HepG2 (cell line): ENCODE results near the gene TMEM198. TPM values are rescaled to one million over a fixed set of nuclear protein-coding genes. Genes with fewer than 3 reads are reported as not detected.

Experiments
- KDM3A ChIP-seq: IDR thresholded peaks from 2 replicates; pipeline ENCODE4 v1.6.1; 2018; ENCODE audit warnings: low read depth, missing compliant biosample characterization
- MED13 ChIP-seq: sonication (generic); formaldehyde crosslinking; IDR thresholded peaks from 2 replicates; pipeline ENCODE4 v1.5.0; 2020; ENCODE audit warnings: missing genetic modification reagents
- NCOA1 ChIP-seq: sonication (generic); formaldehyde crosslinking; IDR thresholded peaks from 2 replicates; pipeline ENCODE4 v1.9.0; 2021; ENCODE audit warnings: missing genetic modification reagents
- NFYC ChIP-seq: IDR thresholded peaks from 2 replicates; pipeline ENCODE4 v1.6.1; 2016; ENCODE audit warnings: missing genetic modification reagents, missing compliant biosample characterization
- TARDBP ChIP-seq: sonication (generic); formaldehyde crosslinking; IDR thresholded peaks from 2 replicates; pipeline ENCODE4 v1.8.0; 2022; ENCODE audit warnings: mild to moderate bottlenecking, missing genetic modification reagents
- ZIK1 ChIP-seq: sonication (generic); formaldehyde crosslinking; IDR thresholded peaks from 2 replicates; pipeline ENCODE4 v1.5.0; 2020; ENCODE audit warnings: mild to moderate bottlenecking, low read depth, missing genetic modification reagents, borderline replicate concordance
- ZNF670 ChIP-seq: sonication (generic); formaldehyde crosslinking; IDR thresholded peaks from 2 replicates; pipeline ENCODE4 v1.8.0; 2022; ENCODE audit warnings: mild to moderate bottlenecking, missing genetic modification reagents, borderline replicate concordance
- polyA plus RNA-seq, 8 experiments: library from polyadenylated mRNA; depleted of rRNA in 3 of 8; stranded (reverse) in 7 of 8; unstranded in 1 of 8; fragments of >200 nt; fragmentation: Illumina TruSeq in 4 of 8; extraction: Trizol in 4 of 8; gene quantifications; 2 replicates each; pipeline versions ENCODE4 v1.2.1 to v1.2.3, GENCODE V29; 2011 to 2016; ENCODE audit warnings: low read depth in 4 of 8, missing spikeins in 1 of 8, mixed read lengths in 1 of 8; ENCODE audit not compliant: insufficient read depth in 1 of 8
- total RNA-seq, 5 experiments: library from RNA; depleted of rRNA; stranded (reverse); fragments of >200 nt; fragmentation: Illumina TruSeq; extraction: Trizol; gene quantifications; 2 replicates each; pipeline ENCODE4 v1.2.3, GENCODE V29; 2016; ENCODE audit warnings: low read depth in 1 of 5
- TF ChIP-seq, protein P1 (sequence below): sonication (generic); formaldehyde crosslinking; IDR thresholded peaks from 2 replicates; pipeline ENCODE4 v1.5.0; 2020; ENCODE audit warnings: mild to moderate bottlenecking, missing genetic modification reagents, borderline replicate concordance
- TF ChIP-seq, protein P2 (sequence below): sonication (generic); formaldehyde crosslinking; IDR thresholded peaks from 2 replicates; pipeline ENCODE4 v1.5.1; 2020; ENCODE audit warnings: mild to moderate bottlenecking, missing genetic modification reagents, borderline replicate concordance
- TF ChIP-seq, protein P3 (sequence below): sonication (generic); formaldehyde crosslinking; IDR thresholded peaks from 2 replicates; pipeline ENCODE4 v1.5.0; 2020; ENCODE audit warnings: missing genetic modification reagents
- TF ChIP-seq, protein P4 (sequence below): sonication (generic); formaldehyde crosslinking; IDR thresholded peaks from 2 replicates; pipeline ENCODE4 v1.8.1; 2023; ENCODE audit warnings: missing genetic modification reagents, inconsistent platforms, borderline replicate concordance
- TF ChIP-seq, protein P5 (sequence below): sonication (generic); formaldehyde crosslinking; IDR thresholded peaks from 2 replicates; pipeline ENCODE4; 2020; ENCODE audit warnings: missing genetic modification reagents, mild to moderate bottlenecking, borderline replicate concordance
- TF ChIP-seq, protein P6 (sequence below): sonication (generic); formaldehyde crosslinking; IDR thresholded peaks from 2 replicates; pipeline ENCODE4 v1.8.0; 2022; ENCODE audit warnings: missing genetic modification reagents, low read depth, mild to moderate bottlenecking, borderline replicate concordance
- TF ChIP-seq, protein P7 (sequence below): sonication (generic); formaldehyde crosslinking; conservative IDR thresholded peaks from 2 replicates; pipeline ENCODE4 v1.4.0; 2020; ENCODE audit warnings: missing genetic modification reagents

The TMEM198 gene
- total and polyA plus RNA-seq, 2 of the 13 experiments (the other 11 are each of a cell fraction or from before 2014, with no cell fraction given) = 17.3 to 23.5 TPM

DNA sequence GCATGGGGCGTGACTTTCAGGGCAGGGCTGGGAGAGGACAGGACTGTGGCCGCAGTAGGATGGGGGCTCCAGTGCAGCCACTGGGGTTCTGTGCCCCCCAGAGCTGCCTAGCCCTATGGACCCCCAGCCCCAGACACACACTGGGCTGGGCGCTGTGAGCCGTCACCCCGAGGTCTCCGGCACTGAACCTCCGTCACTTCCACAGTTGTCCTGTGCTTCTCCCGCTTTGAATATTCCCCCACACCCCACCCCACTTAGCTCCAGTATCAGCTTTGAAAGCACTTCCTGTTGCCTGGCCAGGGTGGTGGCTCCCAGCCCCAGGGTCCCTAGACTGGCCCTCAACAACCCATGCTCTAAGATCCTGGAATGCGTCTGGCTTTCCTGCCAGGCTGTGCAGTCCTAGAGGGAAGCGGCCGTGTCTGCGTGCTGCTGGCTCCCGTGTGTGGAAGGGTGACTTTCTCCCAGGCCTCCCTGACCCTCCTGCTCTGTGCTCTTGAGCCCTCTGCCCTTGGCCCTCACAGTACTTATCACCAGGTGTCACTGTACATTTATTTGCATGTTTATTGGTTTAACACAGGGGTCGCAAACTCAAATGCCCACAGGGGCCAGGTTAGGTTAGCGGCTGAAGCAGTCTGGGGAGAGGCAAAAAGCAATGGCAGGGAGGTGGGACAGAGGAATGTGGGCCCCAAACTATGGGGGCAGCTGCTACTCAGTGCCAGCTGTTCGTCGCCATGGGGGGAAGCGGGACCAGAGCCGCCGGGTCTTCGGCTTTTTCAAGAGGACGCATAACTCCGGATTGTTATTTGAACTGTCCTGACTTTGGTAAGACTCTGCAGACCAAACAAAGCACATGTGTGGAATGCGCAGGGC lies 17.6 kb downstream of the TMEM198 start (continued):
- TF ChIP-seq, protein P1, sequence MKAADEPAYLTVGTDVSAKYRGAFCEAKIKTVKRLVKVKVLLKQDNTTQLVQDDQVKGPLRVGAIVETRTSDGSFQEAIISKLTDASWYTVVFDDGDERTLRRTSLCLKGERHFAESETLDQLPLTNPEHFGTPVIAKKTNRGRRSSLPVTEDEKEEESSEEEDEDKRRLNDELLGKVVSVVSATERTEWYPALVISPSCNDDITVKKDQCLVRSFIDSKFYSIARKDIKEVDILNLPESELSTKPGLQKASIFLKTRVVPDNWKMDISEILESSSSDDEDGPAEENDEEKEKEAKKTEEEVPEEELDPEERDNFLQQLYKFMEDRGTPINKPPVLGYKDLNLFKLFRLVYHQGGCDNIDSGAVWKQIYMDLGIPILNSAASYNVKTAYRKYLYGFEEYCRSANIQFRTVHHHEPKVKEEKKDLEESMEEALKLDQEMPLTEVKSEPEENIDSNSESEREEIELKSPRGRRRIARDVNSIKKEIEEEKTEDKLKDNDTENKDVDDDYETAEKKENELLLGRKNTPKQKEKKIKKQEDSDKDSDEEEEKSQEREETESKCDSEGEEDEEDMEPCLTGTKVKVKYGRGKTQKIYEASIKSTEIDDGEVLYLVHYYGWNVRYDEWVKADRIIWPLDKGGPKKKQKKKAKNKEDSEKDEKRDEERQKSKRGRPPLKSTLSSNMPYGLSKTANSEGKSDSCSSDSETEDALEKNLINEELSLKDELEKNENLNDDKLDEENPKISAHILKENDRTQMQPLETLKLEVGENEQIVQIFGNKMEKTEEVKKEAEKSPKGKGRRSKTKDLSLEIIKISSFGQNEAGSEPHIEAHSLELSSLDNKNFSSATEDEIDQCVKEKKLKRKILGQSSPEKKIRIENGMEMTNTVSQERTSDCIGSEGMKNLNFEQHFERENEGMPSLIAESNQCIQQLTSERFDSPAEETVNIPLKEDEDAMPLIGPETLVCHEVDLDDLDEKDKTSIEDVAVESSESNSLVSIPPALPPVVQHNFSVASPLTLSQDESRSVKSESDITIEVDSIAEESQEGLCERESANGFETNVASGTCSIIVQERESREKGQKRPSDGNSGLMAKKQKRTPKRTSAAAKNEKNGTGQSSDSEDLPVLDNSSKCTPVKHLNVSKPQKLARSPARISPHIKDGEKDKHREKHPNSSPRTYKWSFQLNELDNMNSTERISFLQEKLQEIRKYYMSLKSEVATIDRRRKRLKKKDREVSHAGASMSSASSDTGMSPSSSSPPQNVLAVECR = no peak; the same call in 1 of the 2 replicates
- TF ChIP-seq NFYC (CRISPR knock-in tag) = no peak
- TF ChIP-seq, protein P2, sequence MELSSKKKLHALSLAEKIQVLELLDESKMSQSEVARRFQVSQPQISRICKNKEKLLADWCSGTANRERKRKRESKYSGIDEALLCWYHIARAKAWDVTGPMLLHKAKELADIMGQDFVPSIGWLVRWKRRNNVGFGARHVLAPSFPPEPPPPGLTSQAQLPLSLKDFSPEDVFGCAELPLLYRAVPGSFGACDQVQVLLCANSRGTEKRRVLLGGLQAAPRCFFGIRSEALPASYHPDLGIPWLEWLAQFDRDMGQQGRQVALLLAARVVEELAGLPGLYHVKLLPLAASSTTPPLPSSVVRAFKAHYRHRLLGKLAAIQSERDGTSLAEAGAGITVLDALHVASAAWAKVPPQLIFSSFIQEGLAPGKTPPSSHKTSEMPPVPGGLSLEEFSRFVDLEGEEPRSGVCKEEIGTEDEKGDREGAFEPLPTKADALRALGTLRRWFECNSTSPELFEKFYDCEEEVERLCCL (CRISPR knock-in tag) = no peak
- no peak for TF ChIP-seq KDM3A (CRISPR knock-in tag)
- TF ChIP-seq, protein P3, sequence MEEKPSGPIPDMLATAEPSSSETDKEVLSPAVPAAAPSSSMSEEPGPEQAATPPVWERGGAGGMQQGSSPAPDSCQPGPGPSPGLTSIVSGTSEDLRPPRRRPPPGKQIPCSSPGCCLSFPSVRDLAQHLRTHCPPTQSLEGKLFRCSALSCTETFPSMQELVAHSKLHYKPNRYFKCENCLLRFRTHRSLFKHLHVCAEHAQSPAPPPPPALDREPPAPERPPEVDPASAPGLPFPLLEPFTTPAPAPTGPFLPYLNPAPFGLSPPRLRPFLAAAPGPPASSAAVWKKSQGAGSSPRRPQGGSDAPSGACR (CRISPR knock-in tag) = no peak
- TF ChIP-seq NCOA1 (CRISPR knock-in tag) = peak; percentile 81; the same call in 1 of the 2 replicates
- TF ChIP-seq ZNF670 = no peak
- TF ChIP-seq, protein P4, sequence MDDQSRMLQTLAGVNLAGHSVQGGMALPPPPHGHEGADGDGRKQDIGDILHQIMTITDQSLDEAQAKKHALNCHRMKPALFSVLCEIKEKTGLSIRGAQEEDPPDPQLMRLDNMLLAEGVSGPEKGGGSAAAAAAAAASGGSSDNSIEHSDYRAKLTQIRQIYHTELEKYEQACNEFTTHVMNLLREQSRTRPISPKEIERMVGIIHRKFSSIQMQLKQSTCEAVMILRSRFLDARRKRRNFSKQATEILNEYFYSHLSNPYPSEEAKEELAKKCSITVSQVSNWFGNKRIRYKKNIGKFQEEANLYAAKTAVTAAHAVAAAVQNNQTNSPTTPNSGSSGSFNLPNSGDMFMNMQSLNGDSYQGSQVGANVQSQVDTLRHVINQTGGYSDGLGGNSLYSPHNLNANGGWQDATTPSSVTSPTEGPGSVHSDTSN (CRISPR knock-in tag) = no peak
- no peak for TF ChIP-seq ZIK1 (CRISPR knock-in tag)
- TF ChIP-seq, protein P5, sequence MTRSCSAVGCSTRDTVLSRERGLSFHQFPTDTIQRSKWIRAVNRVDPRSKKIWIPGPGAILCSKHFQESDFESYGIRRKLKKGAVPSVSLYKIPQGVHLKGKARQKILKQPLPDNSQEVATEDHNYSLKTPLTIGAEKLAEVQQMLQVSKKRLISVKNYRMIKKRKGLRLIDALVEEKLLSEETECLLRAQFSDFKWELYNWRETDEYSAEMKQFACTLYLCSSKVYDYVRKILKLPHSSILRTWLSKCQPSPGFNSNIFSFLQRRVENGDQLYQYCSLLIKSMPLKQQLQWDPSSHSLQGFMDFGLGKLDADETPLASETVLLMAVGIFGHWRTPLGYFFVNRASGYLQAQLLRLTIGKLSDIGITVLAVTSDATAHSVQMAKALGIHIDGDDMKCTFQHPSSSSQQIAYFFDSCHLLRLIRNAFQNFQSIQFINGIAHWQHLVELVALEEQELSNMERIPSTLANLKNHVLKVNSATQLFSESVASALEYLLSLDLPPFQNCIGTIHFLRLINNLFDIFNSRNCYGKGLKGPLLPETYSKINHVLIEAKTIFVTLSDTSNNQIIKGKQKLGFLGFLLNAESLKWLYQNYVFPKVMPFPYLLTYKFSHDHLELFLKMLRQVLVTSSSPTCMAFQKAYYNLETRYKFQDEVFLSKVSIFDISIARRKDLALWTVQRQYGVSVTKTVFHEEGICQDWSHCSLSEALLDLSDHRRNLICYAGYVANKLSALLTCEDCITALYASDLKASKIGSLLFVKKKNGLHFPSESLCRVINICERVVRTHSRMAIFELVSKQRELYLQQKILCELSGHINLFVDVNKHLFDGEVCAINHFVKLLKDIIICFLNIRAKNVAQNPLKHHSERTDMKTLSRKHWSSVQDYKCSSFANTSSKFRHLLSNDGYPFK (CRISPR knock-in tag) = peak; percentile 18; the same call in 1 of the 2 replicates
- no peak for TF ChIP-seq MED13 (CRISPR knock-in tag)
- TF ChIP-seq, protein P6, sequence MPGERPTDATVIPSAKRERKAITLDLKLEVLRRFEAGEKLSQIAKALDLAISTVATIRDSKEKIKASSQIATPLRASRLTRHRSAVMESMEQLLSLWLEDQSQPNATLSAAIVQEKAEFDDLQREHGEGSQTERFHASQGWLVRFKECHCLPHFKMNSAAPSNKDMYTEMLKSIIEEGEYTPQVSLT (CRISPR knock-in tag) = no peak
- TF ChIP-seq TARDBP = peak; percentile 72; the same call in 1 of the 2 replicates
- TF ChIP-seq, protein P7, sequence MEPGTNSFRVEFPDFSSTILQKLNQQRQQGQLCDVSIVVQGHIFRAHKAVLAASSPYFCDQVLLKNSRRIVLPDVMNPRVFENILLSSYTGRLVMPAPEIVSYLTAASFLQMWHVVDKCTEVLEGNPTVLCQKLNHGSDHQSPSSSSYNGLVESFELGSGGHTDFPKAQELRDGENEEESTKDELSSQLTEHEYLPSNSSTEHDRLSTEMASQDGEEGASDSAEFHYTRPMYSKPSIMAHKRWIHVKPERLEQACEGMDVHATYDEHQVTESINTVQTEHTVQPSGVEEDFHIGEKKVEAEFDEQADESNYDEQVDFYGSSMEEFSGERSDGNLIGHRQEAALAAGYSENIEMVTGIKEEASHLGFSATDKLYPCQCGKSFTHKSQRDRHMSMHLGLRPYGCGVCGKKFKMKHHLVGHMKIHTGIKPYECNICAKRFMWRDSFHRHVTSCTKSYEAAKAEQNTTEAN (CRISPR knock-in tag) = no peak
